ENCODE measurements around the gene CCN6. TPM values are rescaled to one million over a fixed set of nuclear protein-coding genes. Genes with fewer than 3 reads are reported as not detected.
A peak's percentile ranks its signal among the peaks of the same experiment; 100 is the strongest.

Gene CCN6
- total RNA-seq: not detected

GRCh38 chr6:112054001-112054400, at the start of gene CCN6:
Gene CCN6 (plus strand): TSS chr6:112054104. CDS start chr6:112054358, 254 bp downstream.
- Mint-ChIP-seq H3K9me3 (no peaks in the 10 kb centered on the region), H3K4me3 (no peak within 1 kb of the TSS), H3K27me3 (peaks cover 0 to 9% of the 10 kb centered on the region in 2 donors), H3K36me3 (no peaks in the 10 kb centered on the region), H3K4me1 (ENCODE audit: low read depth in 2 of 2) (no peaks in the 10 kb centered on the region), H3K27ac (no peak within 1 kb of the TSS)
- DNase-seq (ENCODE audit: low spot score) (no peak), ATAC-seq (no peak)

DNA sequence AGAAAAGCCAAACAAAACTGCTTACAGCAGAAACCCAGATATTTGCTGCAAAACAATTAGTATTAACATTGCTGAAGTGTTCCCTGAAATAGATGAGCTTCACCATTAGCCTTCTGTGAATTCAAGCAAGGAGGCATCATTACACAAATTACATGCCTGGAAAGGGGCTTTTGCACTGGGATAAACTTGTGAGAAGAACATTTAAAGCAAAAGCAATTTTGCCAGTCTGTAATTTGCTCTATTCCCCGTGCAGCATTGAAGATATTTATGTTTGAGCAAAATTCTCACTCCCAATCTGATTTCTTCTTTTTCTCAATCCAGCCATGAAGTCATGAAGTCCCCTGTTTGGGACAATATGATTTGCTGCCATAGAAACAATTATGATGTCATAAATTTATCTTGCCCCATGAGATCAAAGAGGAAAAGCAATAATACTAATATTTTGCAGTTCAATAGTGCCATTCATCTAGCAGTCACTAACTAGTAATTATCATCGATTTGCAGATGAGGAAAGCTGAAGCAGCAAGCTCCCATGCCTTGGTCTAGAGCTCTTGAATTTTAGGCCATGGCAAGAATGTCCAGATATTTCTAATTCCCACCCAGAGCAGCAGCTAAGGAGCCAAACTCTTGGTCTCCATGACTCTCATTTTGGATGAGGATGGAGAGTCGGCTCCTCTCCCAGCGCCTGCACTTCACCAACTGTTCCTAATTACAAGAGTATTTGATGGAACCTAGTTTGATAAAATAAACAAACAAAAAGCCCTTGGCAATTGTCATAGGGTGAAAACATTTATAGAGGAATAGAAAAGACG, 49.5 kb upstream of the CCN6 start:
- Mint-ChIP-seq H3K27ac (no peak overlapping the region), H3K27me3 (no peaks in the 10 kb centered on the region), H3K4me1 (ENCODE audit: low read depth in 2 of 2) (no peaks in the 10 kb centered on the region), H3K9me3 (no peaks in the 10 kb centered on the region), H3K4me3 (no peak overlapping the region), H3K36me3 (no peaks in the 10 kb centered on the region)
- DNase-seq (ENCODE audit: low spot score) (no peak), ATAC-seq (no peak)

- H3K4me3 Mint-ChIP-seq: no peak overlapping the region
- no peaks in the 10 kb centered on the region for H3K36me3 Mint-ChIP-seq
- H3K27me3 Mint-ChIP-seq: no peaks in the 10 kb centered on the region
- DNase-seq (ENCODE audit: low spot score) (no peak), ATAC-seq (no peak)
- no peaks in the 10 kb centered on the region for H3K9me3 Mint-ChIP-seq
- no peak overlapping the region for H3K27ac Mint-ChIP-seq
- peaks cover 3% of the 10 kb centered on the region in 2 donors for H3K4me1 Mint-ChIP-seq (ENCODE audit: low read depth in 2 of 2)
These were observed 48.9 kb upstream of the CCN6 start for GRCh38 chr6:112005013-112005371.

DNA sequence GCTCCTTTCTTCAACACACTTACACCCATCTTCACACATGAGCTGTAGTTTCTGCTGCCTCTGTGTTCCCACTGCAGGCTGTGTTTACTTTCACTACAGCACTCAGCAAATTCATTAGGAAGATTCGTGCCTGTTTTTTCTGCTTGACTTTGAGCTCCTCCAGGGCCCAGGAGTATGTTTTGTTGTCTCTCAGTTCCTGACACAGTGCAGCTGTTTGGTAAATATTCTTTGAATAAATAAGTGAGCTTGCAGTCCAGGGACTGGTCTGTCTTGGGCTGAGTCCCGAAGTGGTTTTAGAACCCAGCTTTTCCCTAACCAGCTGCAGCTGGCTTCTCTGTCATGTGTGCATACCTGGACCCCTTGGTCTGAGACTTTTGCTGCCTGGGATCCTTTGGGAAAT, 46.6 kb upstream of the CCN6 start:
- no peaks in the 10 kb centered on the region for H3K27me3 Mint-ChIP-seq

DNA sequence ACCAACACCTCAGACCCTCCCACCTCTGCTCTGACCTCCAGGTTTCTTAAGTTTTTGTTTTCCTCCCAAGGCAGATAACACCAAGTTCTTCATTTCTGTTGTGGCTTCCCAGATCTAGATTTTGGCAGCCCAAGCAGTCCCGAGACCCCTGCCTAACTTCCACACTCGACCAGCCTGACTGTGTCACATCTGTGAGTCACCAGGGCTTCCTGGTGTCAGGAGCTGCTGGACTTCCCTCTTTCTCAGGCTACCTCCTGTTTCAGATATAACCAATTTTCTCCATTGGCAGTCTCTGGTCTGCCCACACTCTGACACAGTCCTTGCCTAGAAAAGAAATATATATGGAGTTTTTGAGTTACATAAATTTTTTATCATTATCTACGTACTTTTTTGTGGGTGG, 46.1 kb upstream of the CCN6 start:
- ATAC-seq: no peak
- Mint-ChIP-seq H3K27ac (no peak overlapping the region), H3K27me3 (no peaks in the 10 kb centered on the region), H3K9me3 (no peaks in the 10 kb centered on the region), H3K4me3 (no peak overlapping the region), H3K36me3 (no peaks in the 10 kb centered on the region), H3K4me1 (ENCODE audit: low read depth in 2 of 2) (peaks cover 7% of the 10 kb centered on the region in 2 donors)
- DNase-seq (ENCODE audit: low spot score): no peak

More for the DNA sequence above, 46.6 kb upstream of the CCN6 start:
- DNase-seq (ENCODE audit: low spot score): no peak
- H3K4me1 Mint-ChIP-seq (ENCODE audit: low read depth in 2 of 2): peaks cover 7% of the 10 kb centered on the region in 2 donors
- no peak overlapping the region for H3K4me3 Mint-ChIP-seq
- no peak overlapping the region for H3K27ac Mint-ChIP-seq
- no peak for ATAC-seq
- no peaks in the 10 kb centered on the region for H3K36me3 Mint-ChIP-seq
- no peaks in the 10 kb centered on the region for H3K9me3 Mint-ChIP-seq

DNA sequence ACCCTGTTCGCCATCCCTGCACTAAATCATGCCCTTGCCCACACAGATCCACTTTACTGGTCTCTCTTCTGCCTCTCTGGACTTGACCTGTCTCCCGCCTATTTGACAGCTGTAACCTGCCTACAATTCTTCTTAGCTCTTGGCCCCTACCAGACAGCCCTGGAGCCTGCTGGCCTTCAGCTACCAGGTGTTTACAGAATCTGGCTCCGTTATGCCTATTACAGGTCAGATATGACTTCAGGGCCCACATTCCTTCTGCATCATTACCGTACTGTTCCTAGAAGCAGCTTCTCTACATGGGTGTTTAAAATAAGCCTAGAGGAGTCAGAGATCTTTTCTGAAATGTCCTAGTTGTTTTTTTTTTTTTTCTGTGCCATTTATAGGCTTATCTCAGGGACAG, 45.4 kb upstream of the CCN6 start:
- DNase-seq (ENCODE audit: low spot score) (no peak), ATAC-seq (no peak)
- H3K27me3 Mint-ChIP-seq: no peaks in the 10 kb centered on the region
- H3K4me3 Mint-ChIP-seq: no peak overlapping the region
- peak overlapping the region in 1 of 2 donors; percentile 28 for H3K27ac Mint-ChIP-seq
- peaks cover 7% of the 10 kb centered on the region in 2 donors for H3K4me1 Mint-ChIP-seq (ENCODE audit: low read depth in 2 of 2)
- no peaks in the 10 kb centered on the region for H3K9me3 Mint-ChIP-seq
- no peaks in the 10 kb centered on the region for H3K36me3 Mint-ChIP-seq

GRCh38 chr6:112010328-112010727, 43.6 kb upstream of the CCN6 start:
- peaks cover 7% of the 10 kb centered on the region in 2 donors for H3K4me1 Mint-ChIP-seq (ENCODE audit: low read depth in 2 of 2)
- no peak for ATAC-seq
- H3K27me3 Mint-ChIP-seq: no peaks in the 10 kb centered on the region
- DNase-seq (ENCODE audit: low spot score): no peak
- no peaks in the 10 kb centered on the region for H3K36me3 Mint-ChIP-seq
- no peak overlapping the region for H3K4me3 Mint-ChIP-seq
- H3K9me3 Mint-ChIP-seq: no peaks in the 10 kb centered on the region
- H3K27ac Mint-ChIP-seq: no peak overlapping the region

DNA sequence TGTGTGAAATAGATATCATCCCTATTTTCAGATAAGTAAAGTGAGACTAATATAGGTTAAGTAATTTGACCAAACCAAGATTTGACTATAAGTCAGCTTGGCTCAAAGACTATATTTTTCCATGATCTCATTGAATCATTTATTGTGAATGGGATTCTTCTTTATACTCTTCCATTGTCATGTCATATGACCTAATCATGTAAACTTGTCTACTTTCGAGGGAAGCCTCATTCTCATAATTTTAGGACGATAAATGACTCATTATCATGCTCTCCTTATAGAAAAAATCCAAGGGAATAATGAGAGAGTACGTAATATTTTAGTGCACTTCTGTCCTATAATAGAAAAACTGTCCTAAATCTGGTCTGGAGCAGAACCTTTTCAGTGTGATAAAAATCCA, 40.9 kb upstream of the CCN6 start:
- Mint-ChIP-seq H3K4me3 (no peak overlapping the region), H3K36me3 (no peaks in the 10 kb centered on the region), H3K27me3 (no peaks in the 10 kb centered on the region), H3K9me3 (no peaks in the 10 kb centered on the region), H3K4me1 (ENCODE audit: low read depth in 2 of 2) (peaks cover 7% of the 10 kb centered on the region in 2 donors), H3K27ac (no peak overlapping the region)
- no peak for ATAC-seq
- DNase-seq (ENCODE audit: low spot score): no peak

- Mint-ChIP-seq H3K9me3 (no peaks in the 10 kb centered on the region), H3K27me3 (no peaks in the 10 kb centered on the region), H3K4me1 (ENCODE audit: low read depth in 2 of 2) (peaks cover 7% of the 10 kb centered on the region in 2 donors), H3K36me3 (no peaks in the 10 kb centered on the region), H3K27ac (peak overlapping the region in 1 of 2 donors; percentile 42), H3K4me3 (no peak overlapping the region)
- DNase-seq (ENCODE audit: low spot score) (no peak), ATAC-seq (no peak)
These were observed 39.4 kb upstream of the CCN6 start for GRCh38 chr6:112014483-112014882.

- H3K27me3 Mint-ChIP-seq: no peaks in the 10 kb centered on the region
- ATAC-seq (no peak), DNase-seq (ENCODE audit: low spot score) (no peak)
- no peak overlapping the region for H3K4me3 Mint-ChIP-seq
- H3K4me1 Mint-ChIP-seq (ENCODE audit: low read depth in 2 of 2): no peaks in the 10 kb centered on the region
- no peaks in the 10 kb centered on the region for H3K9me3 Mint-ChIP-seq
- no peak overlapping the region for H3K27ac Mint-ChIP-seq
- no peaks in the 10 kb centered on the region for H3K36me3 Mint-ChIP-seq
These were observed 38.2 kb upstream of the CCN6 start for GRCh38 chr6:112015725-112016124.

DNA sequence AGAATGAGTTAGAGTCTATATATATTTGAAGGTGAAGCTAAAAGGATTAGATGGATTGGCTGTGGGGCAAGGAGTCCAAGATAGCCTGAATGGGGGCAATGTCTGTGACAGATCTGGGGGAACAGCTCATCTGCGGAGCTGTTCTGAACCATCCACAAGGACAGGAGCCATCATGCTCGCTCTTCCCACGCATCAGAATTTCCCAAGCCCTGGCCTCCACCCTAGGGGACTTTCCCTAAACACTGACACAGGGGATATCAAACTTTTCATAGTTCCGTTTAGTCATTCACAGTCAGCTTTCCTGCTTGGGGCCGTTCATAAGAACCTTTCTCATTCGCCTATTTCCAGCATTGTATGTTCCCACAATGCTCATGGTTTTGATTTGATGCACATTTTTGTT, 37.6 kb upstream of the CCN6 start:
- Mint-ChIP-seq H3K4me1 (ENCODE audit: low read depth in 2 of 2) (no peaks in the 10 kb centered on the region), H3K9me3 (no peaks in the 10 kb centered on the region), H3K27ac (no peak overlapping the region), H3K4me3 (no peak overlapping the region), H3K27me3 (no peaks in the 10 kb centered on the region), H3K36me3 (no peaks in the 10 kb centered on the region)
- ATAC-seq (no peak), DNase-seq (ENCODE audit: low spot score) (no peak)

DNA sequence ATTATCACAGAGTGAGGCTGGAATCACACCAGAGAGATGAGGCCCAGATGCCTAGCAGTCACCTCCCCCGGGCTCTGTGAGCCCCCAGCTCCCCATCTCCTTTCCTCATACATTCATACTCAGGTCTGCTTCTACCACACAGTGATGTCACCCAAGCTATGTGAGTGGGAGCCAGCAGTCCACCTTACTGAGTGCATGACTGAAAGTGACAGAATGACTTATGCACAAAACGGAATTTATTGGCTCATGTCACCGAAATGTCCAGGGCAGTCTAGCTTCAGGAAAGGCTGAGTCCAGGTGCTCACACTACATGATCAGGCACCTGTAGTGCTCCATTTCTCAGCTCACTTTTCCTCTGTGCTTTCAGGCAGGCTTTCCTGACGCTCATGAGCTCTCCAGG, 36.7 kb upstream of the CCN6 start:
- Mint-ChIP-seq H3K4me1 (ENCODE audit: low read depth in 2 of 2) (no peaks in the 10 kb centered on the region), H3K27ac (no peak overlapping the region), H3K4me3 (no peak overlapping the region), H3K9me3 (no peaks in the 10 kb centered on the region), H3K27me3 (no peaks in the 10 kb centered on the region), H3K36me3 (no peaks in the 10 kb centered on the region)
- DNase-seq (ENCODE audit: low spot score): no peak
- no peak for ATAC-seq

GRCh38 chr6:112017760-112018537, 36.0 kb upstream of the CCN6 start:
- Mint-ChIP-seq H3K27ac (no peak overlapping the region), H3K4me1 (ENCODE audit: low read depth in 2 of 2) (no peaks in the 10 kb centered on the region), H3K4me3 (no peak overlapping the region), H3K36me3 (no peaks in the 10 kb centered on the region), H3K27me3 (no peaks in the 10 kb centered on the region), H3K9me3 (no peaks in the 10 kb centered on the region)
- no peak for ATAC-seq
- no peak for DNase-seq (ENCODE audit: low spot score)

GRCh38 chr6:112018619-112019416, 35.1 kb upstream of the CCN6 start:
- Mint-ChIP-seq H3K27ac (no peak overlapping the region), H3K36me3 (peaks cover 5% of the 10 kb centered on the region), H3K27me3 (no peaks in the 10 kb centered on the region), H3K4me1 (ENCODE audit: low read depth in 2 of 2) (no peaks in the 10 kb centered on the region), H3K9me3 (peaks cover 4% of the 10 kb centered on the region), H3K4me3 (no peak overlapping the region)
- DNase-seq (ENCODE audit: low spot score) (no peak), ATAC-seq (no peak)

Data from natural killer cell treated with Interleukin-12 subunit alpha and Interleukin-12 subunit beta and Interleukin-15 and Interleukin-18, amount 100 ng/mL, for 72 hours (primary cell).